ENCODE measurements around the gene ECHS1.

ECHS1 gene

DNA sequence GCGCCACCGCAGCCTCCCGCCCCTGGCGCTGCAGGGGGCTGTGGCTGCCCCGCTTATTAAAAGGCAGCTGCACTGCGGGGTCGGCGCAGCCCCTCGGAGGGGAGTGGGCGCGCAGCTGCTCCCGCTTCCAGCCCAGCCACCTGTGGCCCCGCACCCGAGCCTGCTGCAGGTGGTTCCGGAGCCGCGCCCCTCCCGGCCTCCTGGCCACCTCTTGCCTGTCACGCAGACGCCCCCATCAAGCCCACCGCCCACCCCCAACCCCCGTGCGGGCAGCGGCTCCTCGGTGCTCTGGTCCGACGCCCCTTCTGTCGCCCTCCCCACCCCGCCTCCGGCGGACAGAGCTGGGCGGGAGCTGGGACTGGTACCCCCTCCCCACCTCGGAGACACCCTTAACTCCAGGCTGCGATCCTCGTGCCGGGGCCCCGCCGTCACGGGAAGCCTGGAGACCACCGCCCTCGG is 37.0 kb downstream of the ECHS1 start:
- Mint-ChIP-seq H3K4me1 (peaks cover 4% of the 10 kb centered on the region), H3K4me3 (peak overlapping the region; percentile 73), H3K36me3 (ENCODE audit: insufficient read depth) (peaks cover 14% of the 10 kb centered on the region), H3K9me3 (no peaks in the 10 kb centered on the region), H3K27ac (ENCODE audit: low read depth) (peak overlapping the region; percentile 93), H3K27me3 (no peaks in the 10 kb centered on the region)
- DNase-seq (ENCODE audit: low spot score in 2 of 2) (no peak), ATAC-seq (replicated peaks; ENCODE audit: extremely low read depth, poor library complexity, severe bottlenecking) (no peak)

- peak overlapping the region; percentile 93 for H3K27ac Mint-ChIP-seq (ENCODE audit: low read depth)
- DNase-seq (ENCODE audit: low spot score in 2 of 2) (peak; percentile 82 to 85), ATAC-seq (replicated peaks; ENCODE audit: extremely low read depth, poor library complexity, severe bottlenecking) (peak; percentile 44)
- H3K9me3 Mint-ChIP-seq: no peaks in the 10 kb centered on the region
- H3K27me3 Mint-ChIP-seq: no peaks in the 10 kb centered on the region
- H3K4me3 Mint-ChIP-seq: peak overlapping the region; percentile 73
- peaks cover 4% of the 10 kb centered on the region for H3K4me1 Mint-ChIP-seq
- peaks cover 16% of the 10 kb centered on the region for H3K36me3 Mint-ChIP-seq (ENCODE audit: insufficient read depth)
These were observed 37.7 kb downstream of the ECHS1 start for GRCh38 chr10:133335246-133336117.

DNA sequence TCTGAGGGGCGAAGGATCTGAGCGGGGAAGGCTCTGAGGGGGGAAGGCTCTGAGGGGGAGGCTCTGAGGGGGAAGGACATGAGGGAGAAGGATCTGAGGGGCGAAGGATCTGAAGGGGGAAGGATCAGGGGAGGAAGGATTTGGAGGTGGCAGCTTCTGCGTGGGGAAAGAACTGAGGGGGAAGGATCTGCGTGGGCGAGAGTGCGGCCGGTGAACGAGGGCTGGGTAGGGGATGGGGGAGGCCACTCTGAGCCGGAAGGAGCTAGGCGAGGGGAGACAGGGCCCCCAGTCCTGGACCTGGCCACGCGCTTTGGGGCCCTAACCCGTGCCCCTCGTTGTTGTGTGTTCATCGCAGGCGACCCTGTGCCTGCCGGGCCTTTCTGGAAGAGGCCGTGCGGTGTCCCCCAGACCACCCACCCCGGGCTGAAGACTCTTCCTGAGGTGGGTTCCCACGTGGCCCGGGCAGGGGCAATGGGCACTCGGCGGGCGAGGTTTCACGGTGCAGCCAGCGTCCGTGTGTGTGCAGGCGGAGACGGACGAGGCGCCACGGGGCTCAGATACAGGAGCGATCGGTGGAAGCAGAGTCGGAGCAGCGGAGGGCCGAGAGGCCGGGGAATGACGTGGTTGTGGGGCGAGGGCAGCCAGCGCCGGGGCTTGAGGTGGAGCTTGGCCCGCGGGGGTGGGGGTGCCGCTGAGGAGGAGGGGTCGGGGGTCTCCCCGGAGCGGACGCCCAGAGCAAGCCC is 38.5 kb downstream of the ECHS1 start:
- Mint-ChIP-seq H3K27me3 (peaks cover under 1% of the 10 kb centered on the region), H3K27ac (ENCODE audit: low read depth) (peak overlapping the region; percentile 93), H3K36me3 (ENCODE audit: insufficient read depth) (peaks cover 16% of the 10 kb centered on the region), H3K4me3 (peak overlapping the region; percentile 73), H3K4me1 (peaks cover 8% of the 10 kb centered on the region), H3K9me3 (no peaks in the 10 kb centered on the region)
- DNase-seq (ENCODE audit: low spot score in 2 of 2) (no peak), ATAC-seq (replicated peaks; ENCODE audit: extremely low read depth, poor library complexity, severe bottlenecking) (peak; percentile 10)

- DNase-seq (ENCODE audit: low spot score in 2 of 2): no peak
- H3K9me3 Mint-ChIP-seq: no peaks in the 10 kb centered on the region
- peaks cover 10% of the 10 kb centered on the region for H3K27me3 Mint-ChIP-seq
These were observed 40.0 kb downstream of the ECHS1 start for GRCh38 chr10:133332936-133333699.

DNA sequence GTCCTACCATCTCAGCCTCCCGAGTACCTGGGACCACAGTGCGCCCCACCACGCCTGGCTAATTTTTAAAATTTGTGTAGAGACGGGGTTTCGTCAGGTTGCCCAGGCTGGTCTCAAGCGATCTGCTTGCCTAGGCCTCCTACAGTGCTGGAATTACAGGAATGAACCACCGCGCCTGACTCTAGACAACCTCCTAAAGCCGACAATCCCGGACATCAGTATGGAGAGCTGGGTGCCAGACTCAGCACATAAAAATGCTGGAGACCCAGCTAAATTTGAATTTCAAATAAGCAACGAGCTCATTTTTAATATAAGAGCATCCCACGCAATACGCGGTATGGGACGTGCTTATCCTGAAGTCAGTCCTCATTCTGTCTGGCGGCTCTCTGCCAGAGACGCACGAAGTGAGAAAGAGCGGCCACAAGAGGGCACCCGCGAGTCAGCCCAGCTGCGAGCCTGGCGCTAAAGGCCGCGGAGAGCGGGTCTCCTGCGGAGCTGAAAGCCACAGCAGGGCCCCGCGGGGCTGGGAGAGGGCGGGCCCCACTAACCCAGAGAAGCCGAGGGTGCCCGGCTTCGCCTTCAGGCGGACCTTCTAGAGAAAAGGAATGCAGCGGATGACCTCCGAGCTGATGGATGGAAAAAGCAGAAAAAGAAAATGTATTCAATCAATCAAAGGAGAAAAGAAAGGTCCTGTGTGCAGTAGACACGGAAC is 43.5 kb downstream of the ECHS1 start:
- Mint-ChIP-seq H3K9me3 (no peaks in the 10 kb centered on the region), H3K4me1 (peaks cover 6% of the 10 kb centered on the region), H3K4me3 (peak overlapping the region; percentile 66), H3K27me3 (peaks cover 33% of the 10 kb centered on the region), H3K27ac (ENCODE audit: low read depth) (no peak overlapping the region), H3K36me3 (ENCODE audit: insufficient read depth) (peaks cover 6% of the 10 kb centered on the region)
- DNase-seq (ENCODE audit: low spot score in 2 of 2) (peak; percentile 72 to 83), ATAC-seq (replicated peaks; ENCODE audit: extremely low read depth, poor library complexity, severe bottlenecking) (peak; percentile 77)

More at GRCh38 chr10:133332936-133333699, 40.0 kb downstream of the ECHS1 start:
- H3K4me3 Mint-ChIP-seq: peak overlapping the region; percentile 6
- no peak for ATAC-seq (replicated peaks; ENCODE audit: extremely low read depth, poor library complexity, severe bottlenecking)
- peak overlapping the region; percentile 52 for H3K27ac Mint-ChIP-seq (ENCODE audit: low read depth)
- H3K36me3 Mint-ChIP-seq (ENCODE audit: insufficient read depth): peaks cover 16% of the 10 kb centered on the region
- peaks cover 9% of the 10 kb centered on the region for H3K4me1 Mint-ChIP-seq

DNA sequence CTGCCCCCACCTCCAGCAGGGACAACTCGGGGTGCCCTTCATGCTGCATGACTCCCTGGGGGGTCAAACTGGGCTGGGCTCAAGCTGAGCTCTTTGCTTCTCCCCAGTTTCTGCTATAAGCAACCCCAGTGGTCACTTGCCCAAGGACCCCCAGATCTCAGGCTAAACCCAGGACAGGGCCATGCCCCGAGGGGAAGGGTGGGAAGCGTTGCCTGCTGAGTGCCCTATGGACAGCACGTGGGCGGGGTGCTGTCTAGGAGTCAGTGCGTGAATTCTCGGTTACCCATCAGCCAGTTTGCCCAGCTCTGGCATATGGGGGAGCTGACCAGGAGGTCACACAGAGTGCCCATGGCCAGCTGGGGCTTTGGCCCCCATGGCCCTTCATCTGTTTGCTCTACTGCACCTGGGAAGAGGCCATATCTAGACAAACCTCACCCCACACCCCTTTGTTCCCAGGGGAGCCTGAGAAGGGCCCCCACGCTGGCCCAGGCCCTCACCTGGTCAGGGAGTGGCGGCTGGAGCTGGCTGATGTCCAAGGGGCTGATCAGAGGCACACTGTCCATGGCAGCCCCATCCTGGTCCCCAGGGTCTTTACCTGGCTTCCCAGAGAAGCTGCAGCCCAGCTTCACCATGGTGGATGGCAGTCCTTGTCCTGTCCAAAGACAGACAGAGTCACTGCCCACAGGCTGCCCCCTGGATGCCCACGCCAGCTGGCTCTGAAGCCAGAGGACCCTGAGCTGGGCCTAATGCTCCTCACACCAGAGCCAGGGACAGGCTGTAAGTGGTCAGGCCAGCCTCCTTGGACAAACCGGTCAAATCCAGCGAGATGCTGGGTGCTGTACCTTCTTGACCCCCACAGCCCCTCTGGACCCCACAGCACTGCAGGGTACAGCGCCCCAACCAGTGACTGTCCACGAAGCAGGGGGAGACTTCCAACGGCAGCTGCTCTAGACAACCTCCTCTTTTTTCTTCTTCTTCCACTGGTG is 44.5 kb downstream of the ECHS1 start:
- no peak for DNase-seq (ENCODE audit: low spot score in 2 of 2)
- Mint-ChIP-seq H3K4me3 (no peak overlapping the region), H3K27me3 (peaks cover 33% of the 10 kb centered on the region), H3K4me1 (peaks cover 5% of the 10 kb centered on the region), H3K9me3 (no peaks in the 10 kb centered on the region), H3K27ac (ENCODE audit: low read depth) (no peak overlapping the region), H3K36me3 (ENCODE audit: insufficient read depth) (peaks cover 6% of the 10 kb centered on the region)
- ATAC-seq (replicated peaks; ENCODE audit: extremely low read depth, poor library complexity, severe bottlenecking): no peak

DNA sequence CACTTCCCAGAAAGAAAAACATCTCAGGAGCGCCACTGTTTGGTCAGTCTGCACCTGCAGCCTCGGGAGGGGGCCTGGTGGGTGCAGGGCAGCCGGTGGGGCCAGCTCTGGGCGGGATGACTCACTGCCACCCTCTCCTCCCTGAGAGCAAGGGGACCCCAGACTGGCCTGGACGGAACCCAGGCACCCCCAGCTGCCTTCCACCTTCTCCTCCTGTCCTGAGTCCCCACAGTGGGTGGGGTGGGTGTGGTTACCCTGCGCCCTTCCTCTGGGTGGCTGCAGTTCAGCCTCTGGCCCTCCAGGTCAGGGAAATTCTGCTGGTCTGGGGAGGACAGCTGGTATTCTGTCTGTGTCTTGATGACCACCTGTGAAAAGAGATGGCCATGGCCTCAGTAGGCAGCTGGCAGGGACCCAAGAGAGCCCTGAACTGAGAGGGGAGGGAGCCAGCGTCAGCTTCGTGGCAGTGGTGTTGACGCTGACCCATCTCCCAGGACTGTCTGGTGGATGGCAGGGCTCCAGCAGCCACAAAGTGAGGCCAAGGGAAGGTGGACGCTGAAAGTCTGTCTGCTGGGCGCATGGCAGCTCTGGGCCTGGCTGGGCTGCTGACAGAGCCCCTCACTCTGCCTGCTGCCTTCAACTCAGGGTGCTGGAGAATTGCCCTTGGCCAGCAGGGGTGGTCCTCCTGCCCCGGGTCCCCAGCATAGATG is 45.4 kb downstream of the ECHS1 start:
- no peak for ATAC-seq (replicated peaks; ENCODE audit: extremely low read depth, poor library complexity, severe bottlenecking)
- H3K4me3 Mint-ChIP-seq: no peak overlapping the region
- peaks cover 33% of the 10 kb centered on the region for H3K27me3 Mint-ChIP-seq
- peaks cover 5% of the 10 kb centered on the region for H3K4me1 Mint-ChIP-seq
- no peak overlapping the region for H3K27ac Mint-ChIP-seq (ENCODE audit: low read depth)
- H3K36me3 Mint-ChIP-seq (ENCODE audit: insufficient read depth): peaks cover 6% of the 10 kb centered on the region
- H3K9me3 Mint-ChIP-seq: no peaks in the 10 kb centered on the region
- no peak for DNase-seq (ENCODE audit: low spot score in 2 of 2)

GRCh38 chr10:133326745-133327650 is 46.2 kb downstream of the ECHS1 start:
- no peak for ATAC-seq (replicated peaks; ENCODE audit: extremely low read depth, poor library complexity, severe bottlenecking)
- DNase-seq (ENCODE audit: low spot score in 2 of 2): no peak
- H3K27ac Mint-ChIP-seq (ENCODE audit: low read depth): no peak overlapping the region
- H3K4me1 Mint-ChIP-seq: peaks cover 5% of the 10 kb centered on the region
- H3K36me3 Mint-ChIP-seq (ENCODE audit: insufficient read depth): peaks cover 6% of the 10 kb centered on the region
- no peak overlapping the region for H3K4me3 Mint-ChIP-seq
- H3K9me3 Mint-ChIP-seq: no peaks in the 10 kb centered on the region
- peaks cover 33% of the 10 kb centered on the region for H3K27me3 Mint-ChIP-seq

- H3K36me3 Mint-ChIP-seq (ENCODE audit: insufficient read depth): peaks cover 4% of the 10 kb centered on the region
- ATAC-seq (replicated peaks; ENCODE audit: extremely low read depth, poor library complexity, severe bottlenecking) (no peak), DNase-seq (ENCODE audit: low spot score in 2 of 2) (no peak)
- peaks cover 5% of the 10 kb centered on the region for H3K4me1 Mint-ChIP-seq
- H3K9me3 Mint-ChIP-seq: no peaks in the 10 kb centered on the region
- peaks cover 33% of the 10 kb centered on the region for H3K27me3 Mint-ChIP-seq
- H3K4me3 Mint-ChIP-seq: no peak overlapping the region
- H3K27ac Mint-ChIP-seq (ENCODE audit: low read depth): no peak overlapping the region
These were observed 47.0 kb downstream of the ECHS1 start for GRCh38 chr10:133326223-133326551.
